ENCODE measurements around the gene NCCRP1.

The NCCRP1 gene

DNA sequence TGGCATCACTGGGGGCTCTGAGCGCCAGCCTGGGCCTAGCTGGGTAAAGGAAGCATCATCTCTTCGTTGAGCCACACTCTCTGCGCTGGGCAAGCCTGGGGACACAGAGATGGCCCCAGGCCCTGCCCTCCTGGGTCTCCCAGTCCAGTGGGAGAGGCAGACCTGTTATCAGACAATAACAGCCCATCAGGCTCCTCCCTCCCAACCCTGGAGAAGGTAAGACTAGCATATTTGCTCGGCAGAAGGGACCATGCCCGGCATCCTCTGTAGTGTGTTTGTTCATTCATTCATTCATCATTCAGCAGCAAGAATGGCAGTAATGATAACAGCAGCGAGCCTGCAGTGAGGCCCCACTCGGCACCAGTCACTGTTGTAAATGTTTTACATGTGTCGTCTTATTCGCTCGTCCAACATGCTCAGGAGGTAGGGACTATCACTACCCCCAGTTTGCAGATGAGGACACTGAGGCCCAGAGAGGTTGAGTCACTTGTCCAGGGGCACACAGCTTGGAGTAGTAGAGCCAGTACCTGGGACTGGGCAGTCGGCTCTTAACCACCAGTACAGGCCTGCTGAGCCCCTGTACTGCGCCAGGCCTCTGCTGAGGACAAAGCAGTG is 38.0 kb upstream of the NCCRP1 start:
- TF ChIP-seq, protein P1, sequence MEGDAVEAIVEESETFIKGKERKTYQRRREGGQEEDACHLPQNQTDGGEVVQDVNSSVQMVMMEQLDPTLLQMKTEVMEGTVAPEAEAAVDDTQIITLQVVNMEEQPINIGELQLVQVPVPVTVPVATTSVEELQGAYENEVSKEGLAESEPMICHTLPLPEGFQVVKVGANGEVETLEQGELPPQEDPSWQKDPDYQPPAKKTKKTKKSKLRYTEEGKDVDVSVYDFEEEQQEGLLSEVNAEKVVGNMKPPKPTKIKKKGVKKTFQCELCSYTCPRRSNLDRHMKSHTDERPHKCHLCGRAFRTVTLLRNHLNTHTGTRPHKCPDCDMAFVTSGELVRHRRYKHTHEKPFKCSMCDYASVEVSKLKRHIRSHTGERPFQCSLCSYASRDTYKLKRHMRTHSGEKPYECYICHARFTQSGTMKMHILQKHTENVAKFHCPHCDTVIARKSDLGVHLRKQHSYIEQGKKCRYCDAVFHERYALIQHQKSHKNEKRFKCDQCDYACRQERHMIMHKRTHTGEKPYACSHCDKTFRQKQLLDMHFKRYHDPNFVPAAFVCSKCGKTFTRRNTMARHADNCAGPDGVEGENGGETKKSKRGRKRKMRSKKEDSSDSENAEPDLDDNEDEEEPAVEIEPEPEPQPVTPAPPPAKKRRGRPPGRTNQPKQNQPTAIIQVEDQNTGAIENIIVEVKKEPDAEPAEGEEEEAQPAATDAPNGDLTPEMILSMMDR (IDR thresholded peaks at IDR 0.05; ENCODE audit: extremely low read depth, missing control alignments) = no peak
- DNase-seq (ENCODE audit: low spot score) = no peak

DNA sequence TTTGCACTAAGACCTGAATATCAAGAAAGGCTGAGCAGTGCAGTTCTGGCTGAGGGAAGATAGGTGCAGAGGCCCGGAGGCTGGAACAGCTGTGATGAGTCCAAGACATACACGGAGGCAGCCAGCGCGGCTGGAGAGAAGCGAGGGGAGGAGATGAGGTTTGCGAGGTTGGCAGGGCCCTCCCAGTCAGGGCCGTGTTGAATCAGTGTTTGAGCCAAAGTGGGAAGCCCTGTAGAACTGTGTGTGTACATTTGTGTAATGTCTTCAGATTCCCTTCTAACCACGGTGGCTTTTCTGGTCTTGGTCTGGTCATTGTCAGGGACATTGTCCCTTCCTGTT is 36.3 kb upstream of the NCCRP1 start:
- TF ChIP-seq, protein P1 (IDR thresholded peaks at IDR 0.05; ENCODE audit: extremely low read depth, missing control alignments) = no peak
- DNase-seq (ENCODE audit: low spot score) = no peak

DNA sequence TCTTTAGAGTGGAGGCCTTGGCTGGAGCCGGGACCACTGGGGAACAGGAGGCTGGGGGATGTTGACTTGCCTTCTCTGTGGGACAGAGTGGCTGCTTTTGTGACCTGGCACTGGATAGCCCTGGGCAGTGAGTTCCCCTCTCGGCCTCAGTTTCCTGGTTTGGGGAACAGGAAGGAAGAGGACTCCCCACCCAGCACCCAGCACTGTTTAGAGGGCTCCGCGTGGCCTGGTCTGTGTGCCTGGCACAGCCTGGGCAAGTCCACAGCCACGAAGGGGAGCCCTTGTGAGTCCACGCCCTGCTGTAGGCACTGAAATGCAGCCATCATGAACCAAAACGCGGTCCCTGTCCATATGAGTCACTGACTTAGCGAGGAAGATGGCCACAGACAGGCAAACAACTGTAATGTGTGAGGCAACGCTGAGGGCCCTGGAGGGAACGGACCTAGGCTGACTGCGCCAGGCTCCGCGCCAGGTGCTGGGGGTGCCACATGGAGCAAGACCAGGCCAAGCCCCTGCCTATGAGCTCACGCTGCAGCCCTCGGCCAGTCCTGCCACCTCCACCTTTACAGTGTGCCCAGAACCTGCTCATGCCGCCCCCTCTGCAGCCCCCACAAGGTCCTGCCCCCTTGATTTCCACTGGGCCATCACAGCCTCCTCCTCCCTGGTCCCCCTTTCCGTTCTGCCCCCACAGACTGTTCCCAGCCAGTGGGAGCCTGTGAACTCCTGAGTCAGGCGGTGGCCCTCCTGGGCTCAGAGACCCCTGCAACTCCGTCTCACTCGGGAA is 35.7 kb upstream of the NCCRP1 start:
- TF ChIP-seq, protein P1 (IDR thresholded peaks at IDR 0.05; ENCODE audit: extremely low read depth, missing control alignments) = no peak
- no peak for DNase-seq (ENCODE audit: low spot score)

DNA sequence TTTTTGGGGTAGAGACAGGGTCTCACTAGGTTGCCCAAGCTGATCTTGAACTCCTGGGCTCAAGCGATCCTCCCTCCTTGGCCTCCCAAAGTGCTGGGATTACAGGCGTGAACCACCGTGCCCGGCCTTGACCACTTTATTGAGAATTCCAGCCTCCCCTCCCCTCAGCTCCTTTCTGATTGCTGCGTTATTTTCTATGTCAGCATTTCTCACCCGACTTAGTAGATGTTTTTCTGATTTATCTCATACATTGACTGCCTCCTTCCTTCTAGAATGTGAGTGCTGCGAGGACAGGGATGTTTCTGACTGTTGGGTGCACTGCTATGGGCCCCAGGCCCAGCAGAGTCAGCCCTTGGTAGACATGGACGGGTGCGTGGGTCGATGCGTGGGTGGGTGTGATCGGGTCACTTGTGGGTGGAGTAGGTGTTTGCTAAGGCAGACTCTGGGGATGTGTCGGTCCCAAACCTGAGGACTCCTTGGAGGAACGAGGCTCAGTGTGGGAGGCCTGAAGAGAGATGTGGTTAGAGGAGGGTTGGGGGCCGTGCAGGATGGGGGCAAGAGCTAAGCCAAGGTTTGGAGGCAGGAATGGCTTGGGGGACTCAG is 34.2 kb upstream of the NCCRP1 start:
- TF ChIP-seq, protein P1 (IDR thresholded peaks at IDR 0.05; ENCODE audit: extremely low read depth, missing control alignments) = no peak
- no peak for DNase-seq (ENCODE audit: low spot score)

GRCh38 chr19:39163621-39164020 is 33.1 kb upstream of the NCCRP1 start:
- no peak for DNase-seq (ENCODE audit: low spot score)
- TF ChIP-seq, protein P1 (IDR thresholded peaks at IDR 0.05; ENCODE audit: extremely low read depth, missing control alignments) = no peak

DNA sequence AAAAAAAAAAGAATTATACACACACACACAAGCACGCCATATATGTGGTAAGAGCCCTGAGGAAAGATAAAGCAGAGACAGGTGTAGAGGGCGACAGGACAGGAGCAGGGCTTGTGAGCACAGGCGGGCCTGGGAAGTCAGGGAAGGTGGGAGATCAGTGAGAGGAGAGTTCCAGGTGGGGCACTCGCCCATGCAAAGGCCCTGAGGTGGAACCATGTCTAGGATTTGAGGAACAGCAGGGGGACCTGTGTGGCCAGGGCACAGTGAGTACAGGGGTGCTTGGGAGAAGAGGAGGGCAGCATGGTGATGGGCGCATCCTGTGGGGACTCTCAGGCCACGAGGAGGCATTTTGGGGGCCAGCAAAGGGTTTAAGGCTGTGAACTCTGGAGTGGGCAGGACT is 32.5 kb upstream of the NCCRP1 start:
- TF ChIP-seq, protein P1 (IDR thresholded peaks at IDR 0.05; ENCODE audit: extremely low read depth, missing control alignments) = no peak
- DNase-seq (ENCODE audit: low spot score) = no peak

GRCh38 chr19:39165857-39166256 is 30.9 kb upstream of the NCCRP1 start:
- DNase-seq (ENCODE audit: low spot score) = no peak
- TF ChIP-seq, protein P1 (IDR thresholded peaks at IDR 0.05; ENCODE audit: extremely low read depth, missing control alignments) = no peak
